ENCODE data around the gene APOD.
A peak's percentile ranks its signal among the peaks of the same experiment; 100 is the strongest.
"Not testable (repeated sequence)": the region's sequence is repeated elsewhere in the genome, so short reads cannot be mapped to it uniquely, and the experiment has no call there.

Gene APOD

DNA sequence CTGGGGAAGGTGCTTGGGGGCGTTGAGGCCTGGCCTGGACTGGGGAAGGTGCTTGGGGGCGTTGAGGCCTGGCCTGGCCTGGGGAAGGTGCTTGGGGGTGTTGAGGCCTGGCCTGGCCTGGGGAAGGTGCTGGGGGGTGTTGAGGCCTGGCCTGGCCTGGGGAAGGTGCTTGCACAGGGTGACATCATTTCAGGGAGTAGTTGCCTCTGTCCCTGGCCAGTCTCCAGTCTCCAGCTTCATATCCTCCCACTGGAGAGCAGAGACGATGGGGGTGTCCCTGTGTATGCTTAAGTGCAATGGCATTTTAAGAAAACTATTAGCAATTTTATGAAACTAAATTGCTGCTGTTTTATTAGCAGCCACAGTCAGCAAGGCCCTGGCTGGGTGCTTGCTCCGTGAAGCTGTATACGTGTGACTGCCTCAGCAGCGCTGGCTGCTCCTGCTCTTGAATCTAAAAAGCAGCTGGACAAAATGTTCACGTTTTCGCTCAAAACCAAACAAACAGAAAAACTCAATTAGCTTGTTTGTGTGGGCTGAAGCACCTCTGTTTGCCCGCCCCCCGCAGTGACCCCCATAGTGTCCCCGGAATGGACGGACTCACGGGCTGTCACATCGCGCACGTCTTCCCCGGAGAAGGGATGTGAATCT lies 38.9 kb upstream of the APOD start:
- H3K36me3 Mint-ChIP-seq (ENCODE audit: low read depth); DNase-seq (ENCODE audit: low spot score); H3K9me3 Mint-ChIP-seq; H3K27me3 Mint-ChIP-seq (ENCODE audit: low read depth); H3K4me3 Mint-ChIP-seq: not testable (repeated sequence)
- Mint-ChIP-seq H3K27ac (peak overlapping the region; percentile 71), H3K4me1 (ENCODE audit: low read depth) (peaks cover 16% of the 10 kb centered on the region)

DNA sequence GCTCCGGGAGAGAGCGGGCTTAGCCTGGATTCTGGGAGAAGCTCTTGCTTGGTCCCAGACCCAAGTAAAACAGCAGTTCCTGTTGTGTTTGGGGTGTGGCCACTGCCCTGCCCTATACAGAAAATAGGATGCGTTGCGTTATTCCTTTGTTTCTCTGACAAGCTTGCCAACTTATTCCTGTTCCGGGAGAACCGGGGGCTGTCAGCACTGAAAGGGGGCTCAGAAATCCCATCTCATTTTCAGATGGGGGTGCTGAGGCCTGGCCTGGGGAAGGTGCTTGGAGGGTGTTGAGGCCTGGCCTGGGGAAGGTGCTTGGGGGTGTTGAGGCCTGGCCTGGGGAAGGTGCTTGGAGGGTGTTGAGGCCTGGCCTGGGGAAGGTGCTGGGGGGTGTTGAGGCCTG lies 38.3 kb upstream of the APOD start:
- not testable (repeated sequence) for H3K9me3 Mint-ChIP-seq; H3K4me3 Mint-ChIP-seq; DNase-seq (ENCODE audit: low spot score); H3K27me3 Mint-ChIP-seq (ENCODE audit: low read depth); H3K36me3 Mint-ChIP-seq (ENCODE audit: low read depth)
- Mint-ChIP-seq H3K27ac (peak overlapping the region; percentile 15), H3K4me1 (ENCODE audit: low read depth) (peaks cover 12% of the 10 kb centered on the region)

DNA sequence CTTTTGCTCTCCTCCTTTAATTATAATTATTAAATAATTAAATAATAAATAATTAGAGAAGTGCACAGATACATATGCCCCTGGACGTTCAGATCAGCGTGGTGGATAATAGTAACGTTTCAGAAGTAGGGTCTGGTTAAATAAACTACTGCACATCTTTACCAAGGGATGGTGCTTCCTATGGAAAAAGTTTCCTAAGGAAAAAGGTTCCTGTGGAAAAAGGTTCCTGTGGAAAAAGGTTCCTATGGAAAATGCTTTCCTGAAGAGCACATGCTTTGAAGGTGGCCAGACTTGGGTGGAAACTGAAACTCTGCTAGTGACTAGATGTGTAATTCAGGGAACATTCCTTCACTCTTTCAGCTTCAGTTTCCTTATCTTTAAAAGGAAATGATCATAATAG lies 37.4 kb upstream of the APOD start:
- not testable (repeated sequence) for H3K9me3 Mint-ChIP-seq; H3K27me3 Mint-ChIP-seq (ENCODE audit: low read depth); DNase-seq (ENCODE audit: low spot score); H3K27ac Mint-ChIP-seq; H3K4me3 Mint-ChIP-seq; H3K36me3 Mint-ChIP-seq (ENCODE audit: low read depth)
- peaks cover 11% of the 10 kb centered on the region for H3K4me1 Mint-ChIP-seq (ENCODE audit: low read depth)

DNA sequence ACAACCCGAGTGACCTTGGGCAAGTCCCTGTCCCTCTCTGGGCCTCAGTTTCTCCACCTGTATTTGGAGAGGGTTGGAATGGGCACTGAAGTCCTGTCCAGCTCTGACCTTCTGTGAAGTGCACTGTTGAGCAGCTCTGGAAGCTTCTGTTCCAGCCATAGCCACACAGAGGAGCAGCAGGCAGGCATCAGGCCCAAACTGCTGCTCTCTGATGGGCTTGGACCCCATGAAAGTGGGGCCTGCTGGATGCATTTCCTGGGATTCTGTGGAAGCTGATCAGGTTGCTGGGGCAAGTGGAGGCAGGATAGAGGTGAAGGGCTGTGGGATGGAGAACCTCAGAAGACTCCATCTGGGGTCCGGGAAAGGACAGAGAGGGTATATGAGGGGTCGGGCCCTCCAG lies 36.7 kb upstream of the APOD start:
- H3K4me3 Mint-ChIP-seq; H3K9me3 Mint-ChIP-seq; H3K27ac Mint-ChIP-seq; H3K27me3 Mint-ChIP-seq (ENCODE audit: low read depth); H3K36me3 Mint-ChIP-seq (ENCODE audit: low read depth); DNase-seq (ENCODE audit: low spot score): not testable (repeated sequence)
- peaks cover 11% of the 10 kb centered on the region for H3K4me1 Mint-ChIP-seq (ENCODE audit: low read depth)

DNA sequence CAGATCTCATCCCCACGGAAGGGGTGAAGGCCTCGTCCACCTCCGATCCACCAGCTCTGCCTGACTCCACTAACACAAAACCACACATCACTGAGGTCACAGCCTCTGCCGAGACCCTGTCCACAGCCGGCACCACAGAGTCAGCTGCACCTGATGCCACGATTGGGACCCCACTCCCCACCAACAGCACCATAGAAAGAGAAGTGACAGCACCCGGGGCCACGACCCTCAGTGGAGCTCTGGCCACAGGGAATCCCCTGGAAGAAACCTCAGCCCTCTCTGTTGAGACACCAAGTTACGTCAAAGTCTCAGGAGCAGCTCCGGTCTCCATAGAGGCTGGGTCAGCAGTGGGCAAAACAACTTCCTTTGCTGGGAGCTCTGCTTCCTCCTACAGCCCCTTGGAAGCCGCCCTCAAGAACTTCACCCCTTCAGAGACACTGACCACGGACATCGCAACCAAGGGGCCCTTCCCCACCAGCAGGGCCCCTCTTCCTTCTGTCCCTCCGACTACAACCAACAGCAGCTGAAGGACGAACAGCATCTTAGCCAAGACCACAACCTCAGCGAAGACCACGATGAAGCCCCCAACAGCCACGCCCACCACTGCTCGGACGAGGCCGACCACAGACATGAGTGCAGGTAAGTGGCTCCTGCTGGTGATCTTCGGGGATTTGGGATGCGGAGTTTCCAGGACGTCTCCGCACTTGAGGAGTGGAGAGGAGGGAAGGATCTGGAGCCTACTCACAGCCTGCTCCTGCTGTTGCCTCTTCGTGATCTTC lies 36.0 kb upstream of the APOD start:
- H3K4me1 Mint-ChIP-seq (ENCODE audit: low read depth): peaks cover 15% of the 10 kb centered on the region
- H3K27ac Mint-ChIP-seq; H3K36me3 Mint-ChIP-seq (ENCODE audit: low read depth); DNase-seq (ENCODE audit: low spot score); H3K9me3 Mint-ChIP-seq; H3K27me3 Mint-ChIP-seq (ENCODE audit: low read depth); H3K4me3 Mint-ChIP-seq: not testable (repeated sequence)

DNA sequence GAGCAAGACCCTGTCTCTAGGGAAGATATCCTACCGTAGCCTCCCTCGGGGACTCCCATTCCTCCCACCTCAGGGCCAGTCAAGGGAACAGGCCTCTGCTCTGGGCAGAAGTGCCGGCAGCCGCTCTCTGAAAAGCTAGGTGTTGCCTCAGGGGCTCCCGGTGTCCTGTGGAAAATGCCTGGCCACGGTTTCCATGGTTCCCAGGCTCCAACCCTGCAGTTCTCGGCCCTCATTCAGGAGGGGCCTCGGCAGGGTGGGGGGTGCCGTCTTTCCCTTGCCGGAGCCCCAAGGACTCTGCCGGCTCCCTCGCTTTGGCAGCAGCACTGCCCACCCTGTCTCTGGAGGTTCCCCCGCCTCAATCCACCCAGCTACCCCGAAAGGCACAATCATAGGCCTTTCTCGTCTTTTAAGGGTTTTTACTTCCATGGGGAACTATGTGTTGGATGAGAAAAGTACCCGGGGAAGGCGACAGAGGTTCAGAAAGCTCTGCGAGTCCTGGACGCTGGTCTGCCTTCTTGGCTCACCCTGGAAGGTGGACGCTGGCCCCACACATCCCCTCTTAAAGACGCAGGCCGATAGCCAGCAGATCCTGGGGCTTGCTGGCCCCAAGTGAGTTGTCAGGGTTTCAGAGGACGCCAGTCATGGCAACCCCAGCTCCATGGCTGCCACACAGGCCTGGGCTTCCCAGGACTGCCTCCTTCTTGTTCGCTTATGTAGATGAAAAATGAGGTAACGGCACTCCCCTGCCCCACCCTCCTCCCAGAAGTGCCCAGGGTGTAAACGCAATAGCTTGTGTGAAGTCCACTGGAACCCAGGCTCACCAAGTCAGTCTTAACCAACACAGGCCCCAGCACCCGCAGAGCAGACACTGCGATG lies 34.3 kb upstream of the APOD start:
- H3K27me3 Mint-ChIP-seq (ENCODE audit: low read depth); H3K27ac Mint-ChIP-seq; H3K36me3 Mint-ChIP-seq (ENCODE audit: low read depth); DNase-seq (ENCODE audit: low spot score); H3K4me3 Mint-ChIP-seq; H3K9me3 Mint-ChIP-seq: not testable (repeated sequence)
- H3K4me1 Mint-ChIP-seq (ENCODE audit: low read depth): peaks cover 25% of the 10 kb centered on the region

DNA sequence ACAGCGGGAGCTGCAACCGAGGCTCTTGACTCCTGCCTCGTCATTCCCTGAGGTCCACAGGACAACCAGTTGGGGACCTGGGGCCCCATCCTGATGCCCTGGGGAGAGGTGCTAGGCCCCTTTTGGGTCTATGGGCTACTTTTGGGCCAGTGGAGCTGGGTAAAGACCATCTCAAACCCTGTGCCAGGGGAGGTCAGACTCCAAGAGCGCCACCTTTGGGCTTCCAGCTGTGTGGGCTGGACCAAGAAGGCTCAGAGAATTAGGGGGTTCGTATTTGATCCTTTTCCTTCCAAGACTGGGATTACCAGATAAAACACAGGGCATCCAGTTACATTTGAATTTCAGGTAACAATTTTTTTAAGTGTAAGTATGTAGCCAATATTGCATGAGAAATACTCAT lies 33.4 kb upstream of the APOD start:
- H3K9me3 Mint-ChIP-seq; H3K36me3 Mint-ChIP-seq (ENCODE audit: low read depth); H3K27ac Mint-ChIP-seq; H3K27me3 Mint-ChIP-seq (ENCODE audit: low read depth); H3K4me3 Mint-ChIP-seq; DNase-seq (ENCODE audit: low spot score): not testable (repeated sequence)
- H3K4me1 Mint-ChIP-seq (ENCODE audit: low read depth): peaks cover 25% of the 10 kb centered on the region

GRCh38 chr3:195616681-195617080 lies 32.9 kb upstream of the APOD start:
- Mint-ChIP-seq H3K4me3 (no peak overlapping the region), H3K9me3 (peaks cover 7% of the 10 kb centered on the region), H3K4me1 (ENCODE audit: low read depth) (peaks cover 21% of the 10 kb centered on the region), H3K27ac (no peak overlapping the region), H3K27me3 (ENCODE audit: low read depth) (no peaks in the 10 kb centered on the region), H3K36me3 (ENCODE audit: low read depth) (peaks cover 2% of the 10 kb centered on the region)
- no peak for DNase-seq (ENCODE audit: low spot score)

- Mint-ChIP-seq H3K9me3 (peaks cover 11% of the 10 kb centered on the region), H3K4me1 (ENCODE audit: low read depth) (peaks cover 17% of the 10 kb centered on the region)
- not testable (repeated sequence) for H3K36me3 Mint-ChIP-seq (ENCODE audit: low read depth); H3K27ac Mint-ChIP-seq; H3K27me3 Mint-ChIP-seq (ENCODE audit: low read depth); DNase-seq (ENCODE audit: low spot score); H3K4me3 Mint-ChIP-seq
These were observed 32.3 kb upstream of the APOD start for GRCh38 chr3:195615952-195616537.

DNA sequence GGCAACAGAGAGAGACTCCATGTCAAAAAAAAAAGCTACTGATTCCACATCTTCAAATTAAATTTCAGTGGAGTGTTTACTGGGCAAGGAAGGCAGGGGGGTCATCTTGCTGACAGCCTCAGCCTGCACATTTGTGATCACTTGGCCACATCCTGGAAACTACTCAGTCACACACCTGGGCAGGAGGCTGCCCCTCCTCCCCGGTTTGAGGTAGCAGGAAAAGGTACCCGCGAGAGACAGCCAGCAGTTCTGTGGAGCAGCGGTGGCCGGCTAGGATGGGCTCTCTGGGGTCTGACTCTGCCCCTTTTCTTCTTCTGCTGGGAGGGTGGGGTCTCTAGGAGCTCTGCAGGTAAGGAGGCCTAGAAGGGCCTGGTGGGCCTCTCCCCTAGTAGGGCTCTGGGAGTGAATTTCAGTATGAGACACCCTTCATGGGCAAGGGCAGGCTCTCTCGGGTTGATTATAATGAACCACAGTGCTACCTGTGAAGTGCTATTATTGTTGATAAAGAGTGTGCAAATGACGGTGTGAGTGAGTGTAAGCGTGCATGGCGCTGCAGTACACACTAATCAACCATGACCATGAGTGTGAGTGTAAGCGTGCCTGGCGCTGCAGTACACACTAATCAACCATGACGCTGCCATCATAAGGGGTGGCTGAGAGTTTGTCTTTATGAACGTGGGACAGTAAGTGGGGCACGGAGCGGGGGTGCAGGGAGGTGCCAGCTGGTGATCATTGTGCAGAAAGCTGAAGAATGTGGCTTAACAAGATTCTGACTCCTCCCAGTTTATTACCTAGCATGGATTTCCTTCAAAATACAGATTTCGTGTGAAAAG lies 31.1 kb upstream of the APOD start:
- H3K9me3 Mint-ChIP-seq: peaks cover 23% of the 10 kb centered on the region
- H3K27ac Mint-ChIP-seq; H3K36me3 Mint-ChIP-seq (ENCODE audit: low read depth); H3K4me3 Mint-ChIP-seq; H3K27me3 Mint-ChIP-seq (ENCODE audit: low read depth); DNase-seq (ENCODE audit: low spot score): not testable (repeated sequence)
- peaks cover 14% of the 10 kb centered on the region for H3K4me1 Mint-ChIP-seq (ENCODE audit: low read depth)

- peaks cover 18% of the 10 kb centered on the region for H3K36me3 Mint-ChIP-seq (ENCODE audit: low read depth)
- H3K9me3 Mint-ChIP-seq: peaks cover 35% of the 10 kb centered on the region
- H3K4me1 Mint-ChIP-seq (ENCODE audit: low read depth): peaks cover 20% of the 10 kb centered on the region
- no peak overlapping the region for H3K4me3 Mint-ChIP-seq
- H3K27me3 Mint-ChIP-seq (ENCODE audit: low read depth): no peaks in the 10 kb centered on the region
- DNase-seq (ENCODE audit: low spot score): no peak
- H3K27ac Mint-ChIP-seq: no peak overlapping the region
These were observed 29.8 kb upstream of the APOD start for GRCh38 chr3:195613468-195614069.

- Mint-ChIP-seq H3K27ac (peak overlapping the region; percentile 16), H3K36me3 (ENCODE audit: low read depth) (peaks cover 26% of the 10 kb centered on the region), H3K4me3 (no peak overlapping the region), H3K9me3 (peaks cover 46% of the 10 kb centered on the region), H3K4me1 (ENCODE audit: low read depth) (peaks cover 20% of the 10 kb centered on the region), H3K27me3 (ENCODE audit: low read depth) (no peaks in the 10 kb centered on the region)
- DNase-seq (ENCODE audit: low spot score): no peak
These were observed 28.5 kb upstream of the APOD start for GRCh38 chr3:195612075-195612800.

Data from T-helper 2 cell treated with Interferon-gamma antibody and Interleukin-4, amounts not matched to agents 5 μg/mL and 100 μg/mL, for 36 hours (primary cell).